Neural cell (in vitro differentiated cells): ENCODE measurements around the gene GNPAT. TPM values are rescaled to one million over a fixed set of nuclear protein-coding genes. Genes with fewer than 3 reads are reported as not detected.

Source experiments
- H2AFZ ChIP-seq: fragments of 200-600, 300-800 bp; sonication (generic), shearing (Covaris generic); 2 replicates; pipeline ENCODE4 v1.6.0; 2014; ENCODE audit warnings: low read depth, mild to moderate bottlenecking, antibody characterized with exemption, low read length, moderate library complexity
- H3F3A ChIP-seq: fragments of 200-600 bp; shearing (Covaris generic); 2 replicates; pipeline ENCODE4 v1.6.1; 2016; ENCODE audit warnings: mild to moderate bottlenecking, moderate library complexity, mixed read lengths, antibody characterized with exemption, low read length; ENCODE audit not compliant: insufficient read depth, poor library complexity, severe bottlenecking
- H3K27ac ChIP-seq: fragments of 200-600, 300-800 bp; sonication (generic), shearing (Covaris generic); 2 replicates; pipeline ENCODE4 v1.5.1; 2014; ENCODE audit warnings: mild to moderate bottlenecking, low read length, moderate library complexity
- H3K27me3 ChIP-seq: fragments of 300-800, 200-600 bp; sonication (generic), shearing (Covaris generic); 2 replicates; pipeline ENCODE4 v1.6.0; 2014; ENCODE audit warnings: mild to moderate bottlenecking, low read depth, low read length, moderate library complexity; ENCODE audit not compliant: insufficient read depth
- H3K36me3 ChIP-seq: fragments of 300-800, 200-600 bp; sonication (generic), shearing (Covaris generic); 2 replicates; pipeline ENCODE4 v1.5.1; 2014; ENCODE audit warnings: mild to moderate bottlenecking, antibody characterized with exemption, low read length, moderate library complexity; ENCODE audit not compliant: insufficient read depth
- H3K4me2 ChIP-seq: fragments of 300-800, 200-600 bp; sonication (generic), shearing (Covaris generic); 2 replicates; pipeline ENCODE4 v1.6.0; 2014; ENCODE audit warnings: mild to moderate bottlenecking, low read length
- H3K4me3 ChIP-seq: fragments of 300-800, 200-600 bp; sonication (generic), shearing (Covaris generic); 2 replicates; pipeline ENCODE4 v1.5.1; 2014; ENCODE audit warnings: mild to moderate bottlenecking, low read length, moderate library complexity
- H3K79me2 ChIP-seq: fragments of 200-600 bp; shearing (Covaris generic); replicated peaks from 2 replicates; pipeline ENCODE4 v1.6.0; 2014; ENCODE audit warnings: mild to moderate bottlenecking, low read length, moderate library complexity; ENCODE audit not compliant: insufficient read depth
- H3K9ac ChIP-seq: fragments of 300-800, 200-600 bp; sonication (generic), shearing (Covaris generic); 2 replicates; pipeline ENCODE4 v1.6.1; 2016; ENCODE audit warnings: mild to moderate bottlenecking, low read length, mixed read lengths
- H3K9me2 ChIP-seq: fragments of 200-600 bp; shearing (Covaris generic); 2 replicates; pipeline ENCODE4 v1.6.1; 2016; ENCODE audit warnings: mild to moderate bottlenecking, low read length, mixed read lengths; ENCODE audit not compliant: insufficient read depth
- H3K9me3 ChIP-seq: fragments of 200-600, 300-800 bp; sonication (generic), shearing (Covaris generic); 2 replicates; pipeline ENCODE4 v1.6.1; 2016; ENCODE audit warnings: mild to moderate bottlenecking, mixed run types, low read length, moderate library complexity, mixed read lengths
- H4K20me1 ChIP-seq: fragments of 200-600 bp; shearing (Covaris generic); 2 replicates; pipeline ENCODE4 v1.6.1; 2016; ENCODE audit warnings: mild to moderate bottlenecking, mixed run types; ENCODE audit not compliant: insufficient read depth
- CTCF ChIP-seq: fragments of 450-650 bp; IDR thresholded peaks from 2 replicates; pipeline ENCODE4 v1.5.1; 2014; ENCODE audit warnings: antibody characterized with exemption, mild to moderate bottlenecking, moderate library complexity; ENCODE audit not compliant: poor library complexity, severe bottlenecking
- EP300 ChIP-seq: fragments of 450-650 bp; conservative IDR thresholded peaks from 2 replicates; pipeline ENCODE4 v1.6.1; 2014; ENCODE audit warnings: antibody characterized with exemption, mild to moderate bottlenecking, moderate library complexity; ENCODE audit not compliant: poor library complexity, severe bottlenecking
- EZH2 ChIP-seq: fragments of 200-600, 300-800 bp; shearing (Covaris generic), sonication (generic); IDR thresholded peaks from 2 replicates; pipeline ENCODE4 v1.6.1; 2014; ENCODE audit warnings: antibody characterized with exemption, low read length, borderline replicate concordance, mild to moderate bottlenecking; ENCODE audit not compliant: insufficient read depth, poor library complexity, severe bottlenecking
- MXI1 ChIP-seq: fragments of 450-650 bp; conservative IDR thresholded peaks from 2 replicates; pipeline ENCODE4 v1.6.1; 2014; ENCODE audit warnings: antibody characterized with exemption, mild to moderate bottlenecking; ENCODE audit not compliant: poor library complexity, severe bottlenecking
- POLR2AphosphoS5 ChIP-seq: IDR thresholded peaks from 2 replicates; pipeline ENCODE4 v1.6.1; 2012
- RAD21 ChIP-seq: fragments of 450-650 bp; conservative IDR thresholded peaks from 2 replicates; pipeline ENCODE4 v1.6.1; 2014; ENCODE audit warnings: antibody characterized with exemption, mild to moderate bottlenecking, moderate library complexity
- SMC3 ChIP-seq: fragments of 450-650 bp; conservative IDR thresholded peaks from 2 replicates; pipeline ENCODE4 v1.6.1; 2014; ENCODE audit warnings: antibody characterized with exemption, mild to moderate bottlenecking, moderate library complexity; ENCODE audit not compliant: poor library complexity
- TAF1 ChIP-seq: IDR thresholded peaks from 2 replicates; pipeline ENCODE4 v1.6.1; 2012; ENCODE audit warnings: low read depth
- polyA plus RNA-seq: library from polyadenylated mRNA; depleted of rRNA; stranded (reverse); fragments of >200 nt; gene quantifications from 2 replicates; pipeline ENCODE4 v1.2.3, GENCODE V29; 2014
- TF ChIP-seq, protein P1 (sequence below): IDR thresholded peaks from 2 replicates; pipeline ENCODE4 v1.6.1; 2012; ENCODE audit warnings: borderline replicate concordance

GNPAT gene
- polyA plus RNA-seq, 1 donor from 2014 or later, result 50.8 TPM

GRCh38 chr1:231317306-231318014, 76.4 kb downstream of the GNPAT start:
- Histone ChIP-seq H3F3A (no peaks in the 10 kb centered on the region), H3K9me3 (no peaks in the 10 kb centered on the region), H3K36me3 (no peaks in the 10 kb centered on the region), H3K27ac (no peak overlapping the region), H3K9me2 (no peaks in the 10 kb centered on the region), H3K79me2 (no peaks in the 10 kb centered on the region), H3K4me2 (no peak overlapping the region), H3K27me3 (no peaks in the 10 kb centered on the region), H3K9ac (no peak overlapping the region), H2AFZ (no peak overlapping the region), H3K4me3 (no peak overlapping the region), H4K20me1 (no peaks in the 10 kb centered on the region)
- TF ChIP-seq TAF1 (no peak), CTCF (no peak), SMC3 (no peak), EP300 (no peak), MXI1 (no peak), EZH2 (no peak), RAD21 (no peak), POLR2AphosphoS5 (no peak)
- TF ChIP-seq, protein P1, sequence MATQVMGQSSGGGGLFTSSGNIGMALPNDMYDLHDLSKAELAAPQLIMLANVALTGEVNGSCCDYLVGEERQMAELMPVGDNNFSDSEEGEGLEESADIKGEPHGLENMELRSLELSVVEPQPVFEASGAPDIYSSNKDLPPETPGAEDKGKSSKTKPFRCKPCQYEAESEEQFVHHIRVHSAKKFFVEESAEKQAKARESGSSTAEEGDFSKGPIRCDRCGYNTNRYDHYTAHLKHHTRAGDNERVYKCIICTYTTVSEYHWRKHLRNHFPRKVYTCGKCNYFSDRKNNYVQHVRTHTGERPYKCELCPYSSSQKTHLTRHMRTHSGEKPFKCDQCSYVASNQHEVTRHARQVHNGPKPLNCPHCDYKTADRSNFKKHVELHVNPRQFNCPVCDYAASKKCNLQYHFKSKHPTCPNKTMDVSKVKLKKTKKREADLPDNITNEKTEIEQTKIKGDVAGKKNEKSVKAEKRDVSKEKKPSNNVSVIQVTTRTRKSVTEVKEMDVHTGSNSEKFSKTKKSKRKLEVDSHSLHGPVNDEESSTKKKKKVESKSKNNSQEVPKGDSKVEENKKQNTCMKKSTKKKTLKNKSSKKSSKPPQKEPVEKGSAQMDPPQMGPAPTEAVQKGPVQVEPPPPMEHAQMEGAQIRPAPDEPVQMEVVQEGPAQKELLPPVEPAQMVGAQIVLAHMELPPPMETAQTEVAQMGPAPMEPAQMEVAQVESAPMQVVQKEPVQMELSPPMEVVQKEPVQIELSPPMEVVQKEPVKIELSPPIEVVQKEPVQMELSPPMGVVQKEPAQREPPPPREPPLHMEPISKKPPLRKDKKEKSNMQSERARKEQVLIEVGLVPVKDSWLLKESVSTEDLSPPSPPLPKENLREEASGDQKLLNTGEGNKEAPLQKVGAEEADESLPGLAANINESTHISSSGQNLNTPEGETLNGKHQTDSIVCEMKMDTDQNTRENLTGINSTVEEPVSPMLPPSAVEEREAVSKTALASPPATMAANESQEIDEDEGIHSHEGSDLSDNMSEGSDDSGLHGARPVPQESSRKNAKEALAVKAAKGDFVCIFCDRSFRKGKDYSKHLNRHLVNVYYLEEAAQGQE, result no peak

GRCh38 chr1:231318015-231318355, 77.0 kb downstream of the GNPAT start:
- Histone ChIP-seq H3K9me3 (no peaks in the 10 kb centered on the region), H3F3A (no peaks in the 10 kb centered on the region), H4K20me1 (no peaks in the 10 kb centered on the region), H3K4me2 (no peak overlapping the region), H3K36me3 (no peaks in the 10 kb centered on the region), H3K4me3 (no peak overlapping the region), H3K79me2 (no peaks in the 10 kb centered on the region), H3K27me3 (no peaks in the 10 kb centered on the region), H3K9ac (no peak overlapping the region), H3K27ac (no peak overlapping the region), H3K9me2 (no peaks in the 10 kb centered on the region), H2AFZ (no peak overlapping the region)
- TF ChIP-seq POLR2AphosphoS5, result no peak
